DLD1 (cell line): ENCODE results near the gene PRND.

ENCODE experiments used
- in situ Hi-C: cut with HindIII; loops from 2 replicates; pipeline ENCODE4 v1.10.0; 2017; ENCODE audit warnings: low sequenced_read_pairs

Gene PRND

GRCh38 chr20:4708036-4708435, 13.7 kb upstream of the PRND start:
- in situ Hi-C loops, result no loop called here

- in situ Hi-C loops, result no loop called here
These were observed 12.9 kb upstream of the PRND start for GRCh38 chr20:4708856-4709255.

- in situ Hi-C loops, result no loop called here
These were observed 12.2 kb upstream of the PRND start for GRCh38 chr20:4709261-4710105.

GRCh38 chr20:4710106-4710475, 11.6 kb upstream of the PRND start:
- in situ Hi-C loops, result no loop called here

GRCh38 chr20:4711511-4711910, 10.2 kb upstream of the PRND start:
- in situ Hi-C loops, result no loop called here

GRCh38 chr20:4713401-4713800, 8.3 kb upstream of the PRND start:
- in situ Hi-C loops, result no loop called here

GRCh38 chr20:4714818-4715217, 6.9 kb upstream of the PRND start:
- in situ Hi-C loops, result no loop called here

GRCh38 chr20:4717816-4718570, 3.7 kb upstream of the PRND start:
- in situ Hi-C loops, result no loop called here

GRCh38 chr20:4719190-4719589, 2.5 kb upstream of the PRND start:
- in situ Hi-C loops, result no loop called here

GRCh38 chr20:4720041-4720976, 1.4 kb upstream of the PRND start:
- in situ Hi-C loops, result loop anchor here (10.0 kb wide), 1 partner anchor 86 kb away; no protein-coding TSS in a partner anchor

GRCh38 chr20:4720977-4721349, 746 bp upstream of the PRND start:
- in situ Hi-C loops, result loop anchor here (10.0 kb wide), 1 partner anchor 86 kb away; no protein-coding TSS in a partner anchor

- in situ Hi-C loops, result loop anchor here (10.0 kb wide), 1 partner anchor 88 kb away; no protein-coding TSS in a partner anchor
These were observed 862 bp downstream of the PRND start for GRCh38 chr20:4722571-4722970.

GRCh38 chr20:4722993-4723392, 1.3 kb downstream of the PRND start:
- in situ Hi-C loops, result loop anchor here (10.0 kb wide), 1 partner anchor 88 kb away; no protein-coding TSS in a partner anchor

- in situ Hi-C loops, result loop anchor here (10.0 kb wide), 1 partner anchor 89 kb away; no protein-coding TSS in a partner anchor
These were observed 1.8 kb downstream of the PRND start for GRCh38 chr20:4723553-4723952.

GRCh38 chr20:4724459-4725262, 3.0 kb downstream of the PRND start:
- in situ Hi-C loops, result loop anchor here (10.0 kb wide), 1 partner anchor 90 kb away; no protein-coding TSS in a partner anchor

GRCh38 chr20:4725263-4725550, 3.5 kb downstream of the PRND start:
- in situ Hi-C loops, result loop anchor here (10.0 kb wide), 1 partner anchor 90 kb away; no protein-coding TSS in a partner anchor

- in situ Hi-C loops, result loop anchor here (10.0 kb wide), 1 partner anchor 92 kb away; no protein-coding TSS in a partner anchor
These were observed 5.1 kb downstream of the PRND start for GRCh38 chr20:4726710-4727397.

GRCh38 chr20:4728120-4728760, 6.5 kb downstream of the PRND start:
- in situ Hi-C loops, result loop anchor here (10.0 kb wide), 1 partner anchor 93 kb away; no protein-coding TSS in a partner anchor

GRCh38 chr20:4729265-4729664, 7.6 kb downstream of the PRND start:
- in situ Hi-C loops, result loop anchor here (10.0 kb wide), 1 partner anchor 94 kb away; no protein-coding TSS in a partner anchor
